Activated CD4-positive, alpha-beta memory T cell treated with anti-CD3 and anti-CD28 coated beads, Interleukin-2, amount 10 ng/mL, durations not matched to agents 7 days and 5 days (primary cell): ENCODE results near the gene FAT2. TPM values are rescaled to one million over a fixed set of nuclear protein-coding genes. Genes with fewer than 3 reads are reported as not detected.

Source experiments
- CTCF ChIA-PET: fragments of 350-600 bp; sonication (Branson Sonifier 250); formaldehyde crosslinking; loops from one replicate; lab custom pipeline; 2021; ENCODE audit warnings: antibody characterized with exemption, inconsistent platforms; lab: Charles Lee
- POLR2A ChIA-PET: fragments of 350-600 bp; sonication (Branson Sonifier 250); formaldehyde crosslinking; loops from one replicate; lab custom pipeline; 2021; ENCODE audit warnings: antibody characterized with exemption; lab: Charles Lee
- DNase-seq: peaks from one replicate; pipeline ENCODE4 v3.0.0-alpha.2; 2020
- H3K27ac Mint-ChIP-seq: one replicate; pipeline ENCODE4 v1.8.0; 2021; ENCODE audit warnings: mild to moderate bottlenecking, mixed read lengths
- H3K27me3 Mint-ChIP-seq: one replicate; pipeline ENCODE4 v1.8.0; 2021; ENCODE audit warnings: mixed read lengths
- H3K36me3 Mint-ChIP-seq: one replicate; pipeline ENCODE4 v1.8.0; 2021; ENCODE audit warnings: low read depth, mixed read lengths
- H3K4me1 Mint-ChIP-seq: one replicate; pipeline ENCODE4 v1.8.0; 2021; ENCODE audit warnings: mixed read lengths
- H3K4me3 Mint-ChIP-seq: one replicate; pipeline ENCODE4 v1.8.0; 2021; ENCODE audit warnings: mild to moderate bottlenecking, mixed read lengths
- H3K9me3 Mint-ChIP-seq: one replicate; pipeline ENCODE4 v1.8.0; 2021; ENCODE audit warnings: mixed read lengths
- total RNA-seq, 2 experiments: library from RNA; stranded (reverse); gene quantifications; one replicate each; pipeline ENCODE4 v1.2.3, GENCODE V29; 2021

Gene FAT2, protein sequence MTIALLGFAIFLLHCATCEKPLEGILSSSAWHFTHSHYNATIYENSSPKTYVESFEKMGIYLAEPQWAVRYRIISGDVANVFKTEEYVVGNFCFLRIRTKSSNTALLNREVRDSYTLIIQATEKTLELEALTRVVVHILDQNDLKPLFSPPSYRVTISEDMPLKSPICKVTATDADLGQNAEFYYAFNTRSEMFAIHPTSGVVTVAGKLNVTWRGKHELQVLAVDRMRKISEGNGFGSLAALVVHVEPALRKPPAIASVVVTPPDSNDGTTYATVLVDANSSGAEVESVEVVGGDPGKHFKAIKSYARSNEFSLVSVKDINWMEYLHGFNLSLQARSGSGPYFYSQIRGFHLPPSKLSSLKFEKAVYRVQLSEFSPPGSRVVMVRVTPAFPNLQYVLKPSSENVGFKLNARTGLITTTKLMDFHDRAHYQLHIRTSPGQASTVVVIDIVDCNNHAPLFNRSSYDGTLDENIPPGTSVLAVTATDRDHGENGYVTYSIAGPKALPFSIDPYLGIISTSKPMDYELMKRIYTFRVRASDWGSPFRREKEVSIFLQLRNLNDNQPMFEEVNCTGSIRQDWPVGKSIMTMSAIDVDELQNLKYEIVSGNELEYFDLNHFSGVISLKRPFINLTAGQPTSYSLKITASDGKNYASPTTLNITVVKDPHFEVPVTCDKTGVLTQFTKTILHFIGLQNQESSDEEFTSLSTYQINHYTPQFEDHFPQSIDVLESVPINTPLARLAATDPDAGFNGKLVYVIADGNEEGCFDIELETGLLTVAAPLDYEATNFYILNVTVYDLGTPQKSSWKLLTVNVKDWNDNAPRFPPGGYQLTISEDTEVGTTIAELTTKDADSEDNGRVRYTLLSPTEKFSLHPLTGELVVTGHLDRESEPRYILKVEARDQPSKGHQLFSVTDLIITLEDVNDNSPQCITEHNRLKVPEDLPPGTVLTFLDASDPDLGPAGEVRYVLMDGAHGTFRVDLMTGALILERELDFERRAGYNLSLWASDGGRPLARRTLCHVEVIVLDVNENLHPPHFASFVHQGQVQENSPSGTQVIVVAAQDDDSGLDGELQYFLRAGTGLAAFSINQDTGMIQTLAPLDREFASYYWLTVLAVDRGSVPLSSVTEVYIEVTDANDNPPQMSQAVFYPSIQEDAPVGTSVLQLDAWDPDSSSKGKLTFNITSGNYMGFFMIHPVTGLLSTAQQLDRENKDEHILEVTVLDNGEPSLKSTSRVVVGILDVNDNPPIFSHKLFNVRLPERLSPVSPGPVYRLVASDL (N-terminal part only)
- total RNA-seq = not detected

DNA sequence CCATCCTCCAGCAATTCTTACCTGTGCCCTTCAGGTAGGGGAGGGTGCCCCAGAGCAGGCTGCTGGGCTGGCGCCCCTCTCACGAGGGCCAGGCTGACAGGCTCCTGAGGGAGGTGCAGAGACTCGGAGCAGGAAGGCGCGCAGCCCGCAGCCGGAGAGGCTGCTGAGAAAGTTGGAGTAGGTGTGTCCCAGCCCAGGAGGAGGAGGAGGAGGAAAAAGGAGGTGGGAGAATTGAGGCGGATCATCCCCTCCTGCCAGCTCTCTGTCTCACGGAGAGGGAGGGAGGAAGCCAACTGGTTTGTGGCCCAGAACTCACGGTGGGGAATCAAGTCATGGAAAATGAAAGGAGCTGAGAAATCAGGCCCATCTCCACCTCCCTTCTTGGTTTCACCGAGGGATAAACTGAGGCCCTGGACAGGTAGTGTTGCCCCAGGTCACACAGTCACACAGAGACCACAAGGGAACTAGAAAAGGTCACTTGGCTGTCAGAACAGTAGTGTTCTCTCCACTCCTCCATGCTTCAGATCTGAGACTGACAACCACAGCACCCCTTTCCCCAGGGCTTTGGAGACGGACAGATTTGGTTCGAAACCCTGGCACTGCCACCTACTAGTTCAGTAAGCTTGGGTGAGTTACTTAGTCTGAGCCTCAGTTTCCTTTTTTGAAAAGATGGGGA lies at the start of gene FAT2:
TSS of gene FAT2 (minus strand) at position 188 of the 676 bp plus-strand sequence. CDS start 22,400 bp downstream, outside the sequence.
- Mint-ChIP-seq H3K36me3 (no peaks in the 10 kb centered on the region), H3K4me3 (no peak within 1 kb of the TSS), H3K4me1 (no peaks in the 10 kb centered on the region), H3K27ac (no peak within 1 kb of the TSS), H3K9me3 (no peaks in the 10 kb centered on the region), H3K27me3 (no peaks in the 10 kb centered on the region)
- ChIA-PET POLR2A (no interaction called here), CTCF (no interaction called here)
- no peak for DNase-seq

DNA sequence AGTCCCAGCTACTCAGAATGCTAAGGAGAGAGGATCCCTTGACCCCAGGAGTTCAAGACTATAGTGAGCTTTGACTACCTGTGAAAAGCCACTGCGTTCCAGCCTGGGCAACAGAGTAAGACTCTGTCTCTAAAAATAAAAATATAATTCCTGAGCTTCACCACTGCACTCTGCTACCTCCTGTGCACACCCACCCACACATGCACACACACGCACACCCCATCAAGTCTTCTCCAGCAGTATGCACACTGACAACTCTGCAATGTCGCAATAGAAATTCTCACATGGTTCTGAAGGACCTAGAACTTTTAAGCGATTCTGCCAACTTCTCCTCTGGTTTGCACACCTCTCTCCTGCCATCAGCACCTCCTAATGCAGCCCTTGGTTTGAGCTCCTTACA lies 47.5 kb upstream of the FAT2 start:
- peaks cover 10% of the 10 kb centered on the region for H3K27me3 Mint-ChIP-seq
- no peak overlapping the region for H3K27ac Mint-ChIP-seq
- ChIA-PET POLR2A (no interaction called here), CTCF (interaction anchor here (1.0 kb wide), 1 partner anchor 14 kb away, joined by 5 read pairs; no protein-coding TSS in a partner anchor)
- no peaks in the 10 kb centered on the region for H3K36me3 Mint-ChIP-seq
- H3K4me1 Mint-ChIP-seq = peaks cover 2% of the 10 kb centered on the region
- no peaks in the 10 kb centered on the region for H3K9me3 Mint-ChIP-seq
- H3K4me3 Mint-ChIP-seq = no peak overlapping the region
- no peak for DNase-seq

DNA sequence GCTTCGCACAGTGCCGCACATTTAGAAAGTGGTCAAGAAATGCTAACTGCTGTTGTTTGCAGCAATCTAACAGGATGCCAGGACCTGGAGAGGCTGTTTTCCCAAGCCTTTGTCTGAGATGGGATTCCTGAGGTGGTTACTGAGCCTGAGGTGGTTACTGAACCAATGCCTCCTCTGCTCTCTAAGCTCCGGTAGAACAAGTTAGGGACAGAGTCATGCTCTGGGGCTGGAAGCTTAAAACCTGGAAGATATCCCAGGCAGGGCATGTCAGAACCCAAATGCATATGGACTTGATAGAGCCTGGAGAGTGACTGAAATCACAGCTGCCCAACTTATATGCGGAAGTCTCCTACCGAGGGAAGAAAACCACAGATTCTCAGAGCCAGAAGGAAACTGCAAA lies 46.5 kb upstream of the FAT2 start:
- Mint-ChIP-seq H3K27ac (no peak overlapping the region), H3K4me3 (no peak overlapping the region), H3K4me1 (peaks cover 2% of the 10 kb centered on the region), H3K36me3 (no peaks in the 10 kb centered on the region), H3K27me3 (peaks cover 10% of the 10 kb centered on the region), H3K9me3 (no peaks in the 10 kb centered on the region)
- POLR2A ChIA-PET = no interaction called here
- CTCF ChIA-PET = interaction anchor here (1.0 kb wide), 1 partner anchor 15 kb away, joined by 5 read pairs; no protein-coding TSS in a partner anchor
- DNase-seq = no peak

DNA sequence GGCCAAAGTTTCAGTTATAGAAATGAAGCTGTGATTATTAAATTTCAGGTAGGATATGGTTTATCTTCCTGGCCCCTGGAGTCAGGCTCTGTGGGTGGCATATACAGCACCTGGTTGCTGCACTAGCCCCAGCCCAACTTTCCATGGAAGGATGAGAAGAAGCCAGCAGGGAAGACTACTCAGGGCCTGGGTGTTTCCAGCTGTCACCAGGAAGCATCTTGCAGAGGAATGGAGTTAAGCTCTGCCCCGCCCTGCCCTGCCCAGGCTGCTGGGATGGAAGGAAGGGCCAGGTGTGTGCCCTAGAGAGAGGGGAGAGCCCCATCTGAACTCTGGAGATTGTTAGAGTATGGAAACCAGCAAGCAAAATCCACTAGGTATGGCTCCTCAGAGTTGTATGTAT lies 42.8 kb upstream of the FAT2 start:
- Mint-ChIP-seq H3K9me3 (no peaks in the 10 kb centered on the region), H3K4me1 (no peaks in the 10 kb centered on the region), H3K27me3 (peaks cover 18% of the 10 kb centered on the region), H3K27ac (no peak overlapping the region), H3K4me3 (no peak overlapping the region), H3K36me3 (no peaks in the 10 kb centered on the region)
- POLR2A ChIA-PET = no interaction called here
- CTCF ChIA-PET = no interaction called here
- DNase-seq = no peak

DNA sequence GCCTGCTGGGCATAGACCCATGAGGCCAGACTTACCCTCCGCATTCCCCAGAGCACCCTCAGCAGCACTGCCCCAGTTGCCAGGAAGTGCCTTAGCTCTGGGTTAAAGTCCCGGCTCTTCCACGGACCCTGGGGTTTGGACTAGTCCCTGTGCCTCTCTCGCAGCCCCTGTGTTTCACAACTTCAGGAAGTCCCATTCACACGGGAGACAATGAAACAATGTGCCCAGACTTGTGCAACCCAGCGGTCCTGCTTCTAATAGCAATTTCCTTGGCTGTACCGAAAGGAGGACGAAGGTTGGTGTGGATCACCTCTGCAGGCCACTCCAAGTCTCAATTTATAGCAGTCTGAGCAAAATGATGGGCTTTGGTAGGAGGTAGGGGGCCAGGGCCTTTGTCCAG lies 41.8 kb upstream of the FAT2 start:
- H3K36me3 Mint-ChIP-seq = no peaks in the 10 kb centered on the region
- H3K4me1 Mint-ChIP-seq = no peaks in the 10 kb centered on the region
- ChIA-PET CTCF (no interaction called here), POLR2A (interaction anchor here (0.6 kb wide), 1 partner anchor 359 kb away, joined by 4 read pairs; no protein-coding TSS in a partner anchor)
- H3K27ac Mint-ChIP-seq = no peak overlapping the region
- H3K4me3 Mint-ChIP-seq = no peak overlapping the region
- no peak for DNase-seq
- peaks cover 14% of the 10 kb centered on the region for H3K27me3 Mint-ChIP-seq
- H3K9me3 Mint-ChIP-seq = no peaks in the 10 kb centered on the region

DNA sequence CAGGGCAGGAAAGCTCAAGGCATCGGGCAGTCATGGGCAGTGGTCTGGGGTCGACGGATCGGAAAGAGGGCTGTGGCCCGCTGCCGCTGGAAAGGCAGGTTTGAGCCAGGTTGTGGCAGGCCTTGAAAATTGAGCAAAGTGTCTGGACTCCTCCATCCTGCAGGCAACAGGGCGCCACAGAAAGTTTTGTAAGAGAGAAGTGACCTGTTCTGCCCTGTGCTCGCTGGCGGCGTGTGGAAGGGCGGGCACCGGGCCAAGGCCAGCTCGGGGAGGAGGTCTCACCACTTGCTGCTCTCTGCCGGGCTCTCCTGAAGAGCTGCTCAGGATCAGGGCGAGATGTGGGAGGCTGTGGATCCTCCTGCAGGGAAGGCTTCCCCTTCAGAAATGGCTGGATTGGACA lies 41.4 kb upstream of the FAT2 start:
- Mint-ChIP-seq H3K4me1 (no peaks in the 10 kb centered on the region), H3K9me3 (no peaks in the 10 kb centered on the region)
- CTCF ChIA-PET = no interaction called here

DNA sequence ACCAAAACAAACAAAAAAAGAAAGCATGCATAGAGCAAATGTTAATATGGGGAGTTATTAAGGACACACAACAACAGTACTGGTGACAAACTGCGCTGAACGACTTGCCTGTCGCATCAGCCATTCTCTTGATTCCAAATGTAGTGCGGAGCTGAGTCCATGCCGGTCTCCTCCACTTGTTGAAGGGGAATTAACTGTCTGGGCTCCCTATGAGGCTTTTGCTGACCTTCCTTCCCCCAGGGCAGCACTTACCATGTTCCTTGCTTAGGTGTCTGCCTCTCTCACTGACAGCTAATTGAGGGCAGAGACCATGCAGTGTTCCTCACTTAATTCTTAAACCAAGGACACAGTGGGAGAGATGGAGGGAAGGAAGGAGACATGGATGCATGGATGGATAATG lies 40.8 kb upstream of the FAT2 start:
- no peaks in the 10 kb centered on the region for H3K9me3 Mint-ChIP-seq
- no peaks in the 10 kb centered on the region for H3K36me3 Mint-ChIP-seq
- ChIA-PET POLR2A (no interaction called here), CTCF (no interaction called here)
- no peak overlapping the region for H3K27ac Mint-ChIP-seq
- H3K27me3 Mint-ChIP-seq = peaks cover 14% of the 10 kb centered on the region
- H3K4me1 Mint-ChIP-seq = no peaks in the 10 kb centered on the region
- no peak for DNase-seq
- H3K4me3 Mint-ChIP-seq = no peak overlapping the region

More for the DNA sequence above, 41.4 kb upstream of the FAT2 start:
- no peaks in the 10 kb centered on the region for H3K36me3 Mint-ChIP-seq
- H3K4me3 Mint-ChIP-seq = no peak overlapping the region
- no peak overlapping the region for H3K27ac Mint-ChIP-seq
- H3K27me3 Mint-ChIP-seq = peaks cover 14% of the 10 kb centered on the region
- POLR2A ChIA-PET = no interaction called here
- DNase-seq = no peak

DNA sequence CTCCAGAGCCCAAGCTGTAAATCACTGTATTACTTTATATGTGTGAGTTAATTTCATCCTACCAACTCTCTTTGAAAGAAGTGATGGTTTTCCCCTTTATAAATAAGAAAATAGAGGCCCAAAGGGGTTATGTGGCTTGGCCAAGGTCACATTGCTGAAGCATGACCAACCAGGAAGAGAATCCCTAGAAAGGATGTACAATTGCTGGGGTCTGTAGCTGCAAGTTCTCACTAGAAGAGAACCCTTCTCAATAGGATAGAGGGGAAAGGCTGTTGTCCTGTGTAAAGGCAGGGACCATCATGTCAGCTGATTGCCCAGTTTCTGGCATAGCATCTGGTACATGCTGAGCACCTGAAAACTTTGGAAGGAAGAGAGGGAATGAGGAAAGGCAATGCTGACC lies 39.0 kb upstream of the FAT2 start:
- ChIA-PET POLR2A (no interaction called here), CTCF (interaction anchor here (0.6 kb wide), 1 partner anchor 863 kb away, joined by 3 read pairs; no protein-coding TSS in a partner anchor)
- Mint-ChIP-seq H3K4me1 (no peaks in the 10 kb centered on the region), H3K4me3 (no peak overlapping the region), H3K27me3 (peaks cover 14% of the 10 kb centered on the region), H3K9me3 (no peaks in the 10 kb centered on the region), H3K27ac (no peak overlapping the region), H3K36me3 (no peaks in the 10 kb centered on the region)
- no peak for DNase-seq

DNA sequence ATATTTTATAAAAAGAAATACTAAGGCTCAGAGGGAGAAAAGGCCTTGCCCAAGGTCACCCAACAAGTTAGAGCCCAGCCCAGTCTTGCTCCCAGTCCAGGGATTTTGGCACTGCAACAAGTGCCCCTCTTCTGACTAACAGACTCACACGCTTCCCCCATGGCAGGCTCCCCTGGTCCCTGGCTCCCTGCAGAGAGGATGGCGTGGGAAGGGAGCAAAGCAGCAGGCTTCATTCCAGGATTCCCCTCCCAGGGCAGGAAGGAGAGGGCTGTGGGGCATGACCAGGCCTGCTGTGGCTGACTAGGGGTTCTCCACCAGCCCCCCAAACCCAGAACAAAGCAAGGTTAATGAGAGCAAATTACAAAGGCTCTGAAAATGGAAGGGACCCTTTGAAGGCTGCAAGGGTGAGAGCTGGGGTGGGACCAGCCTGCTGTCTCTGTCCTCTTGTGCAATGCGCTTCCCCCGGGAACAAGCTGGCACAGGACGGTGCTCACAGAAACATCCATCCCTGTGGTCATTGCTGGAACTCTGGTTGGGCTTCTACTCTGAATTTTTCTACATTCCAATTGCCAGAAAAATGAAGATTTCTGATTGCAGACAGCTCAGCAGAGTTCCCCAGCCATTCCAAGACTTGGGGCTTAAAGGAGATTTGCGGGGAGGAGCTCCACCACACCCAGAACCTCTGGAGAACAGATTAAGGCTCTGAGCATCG lies 37.1 kb upstream of the FAT2 start:
- no peak overlapping the region for H3K4me3 Mint-ChIP-seq
- no peaks in the 10 kb centered on the region for H3K36me3 Mint-ChIP-seq
- no peaks in the 10 kb centered on the region for H3K4me1 Mint-ChIP-seq
- no peak overlapping the region for H3K27ac Mint-ChIP-seq
- H3K27me3 Mint-ChIP-seq = peaks cover 17% of the 10 kb centered on the region
- ChIA-PET POLR2A (no interaction called here), CTCF (no interaction called here)
- no peaks in the 10 kb centered on the region for H3K9me3 Mint-ChIP-seq
- DNase-seq = no peak

DNA sequence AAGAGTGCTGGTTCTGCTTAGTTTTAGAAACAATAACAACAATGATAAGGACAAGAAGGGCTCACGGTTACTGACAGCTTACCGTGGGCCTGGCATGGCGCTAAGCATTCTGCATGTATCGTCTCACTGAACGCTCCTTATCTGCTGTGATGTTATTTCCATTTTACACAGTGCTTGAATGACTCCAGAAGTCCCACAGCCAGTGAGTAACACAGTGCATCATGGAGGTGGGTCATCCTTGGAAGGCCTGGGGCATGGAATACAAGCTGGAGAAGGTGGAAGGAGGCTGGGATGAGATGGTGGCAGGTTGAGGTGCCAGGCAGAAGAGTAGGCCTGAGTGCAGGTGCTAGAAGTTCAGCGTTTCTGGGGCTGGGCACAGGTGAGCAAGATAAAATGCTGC lies 36.5 kb upstream of the FAT2 start:
- Mint-ChIP-seq H3K36me3 (no peaks in the 10 kb centered on the region), H3K27ac (no peak overlapping the region), H3K27me3 (peaks cover 17% of the 10 kb centered on the region), H3K4me1 (no peaks in the 10 kb centered on the region), H3K9me3 (no peaks in the 10 kb centered on the region), H3K4me3 (no peak overlapping the region)
- no peak for DNase-seq
- CTCF ChIA-PET = interaction anchor here (0.9 kb wide), 1 partner anchor 107 kb away, joined by 3 read pairs; no protein-coding TSS in a partner anchor
- POLR2A ChIA-PET = no interaction called here

DNA sequence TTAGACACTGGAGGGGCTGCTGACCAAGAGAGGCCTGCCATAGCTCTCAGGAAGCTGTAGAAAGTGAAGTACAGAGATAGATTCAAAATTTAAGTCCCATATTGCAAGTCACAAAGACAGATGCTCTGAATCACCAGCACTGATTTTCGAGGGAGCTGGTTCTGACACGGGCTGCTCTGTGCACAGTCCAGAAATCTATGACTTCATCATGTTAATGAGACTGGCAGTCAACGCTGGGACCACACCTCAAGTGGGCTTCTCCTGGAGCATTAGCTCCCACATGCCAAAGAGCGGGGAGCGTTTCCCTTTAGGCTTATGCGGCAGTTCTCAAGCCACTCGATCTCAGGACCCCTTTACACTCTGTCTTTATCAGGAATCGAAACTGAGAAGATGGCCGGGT lies 34.2 kb upstream of the FAT2 start:
- Mint-ChIP-seq H3K27me3 (peaks cover 19% of the 10 kb centered on the region), H3K9me3 (no peaks in the 10 kb centered on the region), H3K27ac (no peak overlapping the region), H3K36me3 (no peaks in the 10 kb centered on the region), H3K4me3 (no peak overlapping the region), H3K4me1 (no peaks in the 10 kb centered on the region)
- no peak for DNase-seq
- CTCF ChIA-PET = interaction anchor here (0.7 to 1.8 kb wide), 2 partner anchors 34 to 178 kb away, joined by 3 to 6 read pairs; partner anchors contain the start of gene SLC36A1
- POLR2A ChIA-PET = no interaction called here

DNA sequence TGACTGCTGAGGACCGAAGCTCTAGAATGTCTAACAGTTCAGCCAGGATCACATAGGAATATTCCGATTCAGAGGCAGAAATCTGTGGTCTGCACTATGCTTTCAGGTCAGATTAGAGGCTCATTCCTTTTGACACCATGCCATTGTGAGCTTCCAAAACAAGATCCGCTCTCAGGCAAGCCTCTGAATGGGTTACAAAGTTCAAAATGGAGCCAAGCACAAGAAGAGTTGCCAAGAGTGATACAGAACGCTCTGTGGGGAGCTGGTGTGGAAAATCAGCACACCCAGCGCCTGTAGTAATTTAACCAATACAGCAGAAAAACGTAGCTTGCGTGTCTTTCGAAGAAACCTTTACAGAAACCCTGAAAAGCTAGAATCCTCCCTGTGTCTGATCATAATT lies 33.3 kb upstream of the FAT2 start:
- Mint-ChIP-seq H3K36me3 (no peaks in the 10 kb centered on the region), H3K9me3 (no peaks in the 10 kb centered on the region), H3K4me3 (no peak overlapping the region), H3K4me1 (no peaks in the 10 kb centered on the region), H3K27ac (no peak overlapping the region), H3K27me3 (peaks cover 13% of the 10 kb centered on the region)
- ChIA-PET CTCF (interaction anchor here (0.7 to 1.8 kb wide), 2 partner anchors 34 to 177 kb away, joined by 3 to 6 read pairs; partner anchors contain the start of gene SLC36A1), POLR2A (no interaction called here)
- no peak for DNase-seq
